ENCODE results near the gene PSMA5.

- TF ChIP-seq CTCF (IDR thresholded peaks at IDR 0.05) (no peak), POLR2A (IDR thresholded peaks at IDR 0.05) (no peak)
These were observed 71.3 kb downstream of the PSMA5 start for GRCh38 chr1:109354929-109355328.

Measured in breast epithelium (tissue), 3 donors.